NCI-H1417 (cell line): ENCODE data around the gene LAGE3.
A peak's percentile ranks its signal among the peaks of the same experiment; 100 is the strongest.
"Not testable (repeated sequence)": the region's sequence is repeated elsewhere in the genome, so short reads cannot be mapped to it uniquely, and the experiment has no call there.

ENCODE experiments used
- DNase-seq, 3 experiments: peaks; one replicate each; lab custom pipeline; 2025; lab: John Stamatoyannopoulos, UW

Gene LAGE3

GRCh38 chrX:154502098-154502497 is 23.0 kb upstream of the LAGE3 start:
- no peak for DNase-seq

- not testable (repeated sequence) for DNase-seq
Measured at GRCh38 chrX:154501423-154501822, 22.3 kb upstream of the LAGE3 start.

GRCh38 chrX:154496591-154497137 is 17.6 kb upstream of the LAGE3 start:
- DNase-seq: not testable (repeated sequence)

- DNase-seq: no peak
Measured at GRCh38 chrX:154495472-154495922, 16.4 kb upstream of the LAGE3 start.

GRCh38 chrX:154494715-154495114 is 15.6 kb upstream of the LAGE3 start:
- no peak for DNase-seq

GRCh38 chrX:154490414-154491083 is 11.5 kb upstream of the LAGE3 start, which contains the start of gene SLC10A3:
TSS of gene SLC10A3 (minus strand) at chrX:154490629. CDS start at chrX:154488940, 1,689 bp downstream.
- peak; percentile 90 to 97 (median 94) for DNase-seq

- peak in 2 of 3 experiments; percentile 46 to 53 for DNase-seq
Measured at GRCh38 chrX:154490021-154490413, 10.9 kb upstream of the LAGE3 start.

- DNase-seq: no peak
Measured at GRCh38 chrX:154489182-154489581, 10.1 kb upstream of the LAGE3 start.

GRCh38 chrX:154488336-154489075 is 9.4 kb upstream of the LAGE3 start:
- no peak for DNase-seq

GRCh38 chrX:154487518-154488290 is 8.6 kb upstream of the LAGE3 start:
- DNase-seq: no peak

GRCh38 chrX:154486396-154487207 is 7.5 kb upstream of the LAGE3 start, which contains the start of gene UBL4A:
TSS of gene UBL4A (minus strand) at chrX:154486615. CDS start at chrX:154486584, 31 bp downstream.
- DNase-seq: peak; percentile 62 to 68 (median 67)

- peak in 2 of 3 experiments; percentile 54 to 62 for DNase-seq
Measured at GRCh38 chrX:154486052-154486395, 6.9 kb upstream of the LAGE3 start.

- peak in 2 of 3 experiments; percentile 41 to 60 for DNase-seq
Measured at GRCh38 chrX:154485150-154486051, 6.3 kb upstream of the LAGE3 start.

GRCh38 chrX:154484255-154485149 is 5.4 kb upstream of the LAGE3 start:
- no peak for DNase-seq

GRCh38 chrX:154483325-154483724 is 4.2 kb upstream of the LAGE3 start:
- no peak for DNase-seq

GRCh38 chrX:154482786-154483185 is 3.7 kb upstream of the LAGE3 start:
- DNase-seq: no peak

- peak in 1 of 3 experiments; percentile 61 for DNase-seq
Measured at GRCh38 chrX:154481911-154482601, 3.0 kb upstream of the LAGE3 start.

GRCh38 chrX:154481195-154481594 is 2.1 kb upstream of the LAGE3 start:
- no peak for DNase-seq
